HG02571 (cell line): ENCODE measurements around the gene GOLGA2.

Experiments
- ATAC-seq: cut with Tn5 transposase; IDR thresholded peaks from one replicate; pipeline ENCODE4 v1.9.1; 2021; ENCODE audit warnings: mild to moderate bottlenecking, moderate library complexity; ENCODE audit not compliant: unreplicated experiment

The GOLGA2 gene, protein sequence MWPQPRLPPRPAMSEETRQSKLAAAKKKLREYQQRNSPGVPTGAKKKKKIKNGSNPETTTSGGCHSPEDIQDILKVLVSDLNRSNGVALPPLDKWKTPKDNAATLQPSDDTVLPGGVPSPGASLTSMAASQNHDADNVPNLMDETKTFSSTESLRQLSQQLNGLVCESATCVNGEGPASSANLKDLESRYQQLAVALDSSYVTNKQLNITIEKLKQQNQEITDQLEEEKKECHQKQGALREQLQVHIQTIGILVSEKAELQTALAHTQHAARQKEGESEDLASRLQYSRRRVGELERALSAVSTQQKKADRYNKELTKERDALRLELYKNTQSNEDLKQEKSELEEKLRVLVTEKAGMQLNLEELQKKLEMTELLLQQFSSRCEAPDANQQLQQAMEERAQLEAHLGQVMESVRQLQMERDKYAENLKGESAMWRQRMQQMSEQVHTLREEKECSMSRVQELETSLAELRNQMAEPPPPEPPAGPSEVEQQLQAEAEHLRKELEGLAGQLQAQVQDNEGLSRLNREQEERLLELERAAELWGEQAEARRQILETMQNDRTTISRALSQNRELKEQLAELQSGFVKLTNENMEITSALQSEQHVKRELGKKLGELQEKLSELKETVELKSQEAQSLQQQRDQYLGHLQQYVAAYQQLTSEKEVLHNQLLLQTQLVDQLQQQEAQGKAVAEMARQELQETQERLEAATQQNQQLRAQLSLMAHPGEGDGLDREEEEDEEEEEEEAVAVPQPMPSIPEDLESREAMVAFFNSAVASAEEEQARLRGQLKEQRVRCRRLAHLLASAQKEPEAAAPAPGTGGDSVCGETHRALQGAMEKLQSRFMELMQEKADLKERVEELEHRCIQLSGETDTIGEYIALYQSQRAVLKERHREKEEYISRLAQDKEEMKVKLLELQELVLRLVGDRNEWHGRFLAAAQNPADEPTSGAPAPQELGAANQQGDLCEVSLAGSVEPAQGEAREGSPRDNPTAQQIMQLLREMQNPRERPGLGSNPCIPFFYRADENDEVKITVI

DNA sequence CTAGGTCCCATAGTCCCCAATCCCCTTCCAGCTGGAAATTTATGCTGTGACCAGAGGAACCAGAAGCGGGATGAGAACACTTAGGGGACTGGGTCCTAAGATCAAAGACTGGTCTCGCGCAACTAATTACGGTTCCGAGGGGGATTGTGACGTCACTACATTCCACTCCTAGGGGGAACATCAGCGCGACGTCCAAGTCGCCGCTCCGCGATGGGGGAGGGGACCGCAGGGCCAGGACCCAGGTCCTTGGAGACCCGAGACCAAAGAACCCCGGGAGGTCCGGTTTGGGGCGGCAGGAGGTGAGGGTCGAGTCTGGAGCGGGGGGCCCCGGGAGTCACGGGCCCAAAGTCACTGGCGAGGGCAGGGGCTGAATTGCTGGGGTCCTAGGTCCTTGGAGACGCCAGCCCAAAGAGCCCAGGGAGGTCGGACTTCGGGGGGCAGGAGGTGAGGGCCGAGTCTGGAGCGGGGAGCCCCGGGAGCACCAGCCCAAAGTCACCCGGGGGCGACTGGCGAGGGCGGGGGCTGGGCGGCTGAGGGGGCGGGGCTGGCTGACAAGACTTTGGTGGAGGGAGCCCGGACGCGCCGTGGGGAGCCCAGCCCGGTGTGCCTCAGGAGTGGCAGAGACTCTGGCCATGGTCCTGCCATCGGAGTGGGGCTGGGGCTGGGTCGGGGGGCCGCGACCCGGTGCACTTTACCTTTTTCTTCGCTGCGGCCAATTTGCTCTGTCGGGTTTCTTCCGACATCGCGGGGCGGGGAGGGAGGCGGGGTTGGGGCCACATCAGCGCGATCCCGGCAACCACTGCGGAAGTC is at the start of gene GOLGA2:
GOLGA2 (minus strand) TSS at position 810 of the 810 bp plus-strand sequence; CDS start at position 779, 31 bp downstream.
- peak; percentile 48 for ATAC-seq

DNA sequence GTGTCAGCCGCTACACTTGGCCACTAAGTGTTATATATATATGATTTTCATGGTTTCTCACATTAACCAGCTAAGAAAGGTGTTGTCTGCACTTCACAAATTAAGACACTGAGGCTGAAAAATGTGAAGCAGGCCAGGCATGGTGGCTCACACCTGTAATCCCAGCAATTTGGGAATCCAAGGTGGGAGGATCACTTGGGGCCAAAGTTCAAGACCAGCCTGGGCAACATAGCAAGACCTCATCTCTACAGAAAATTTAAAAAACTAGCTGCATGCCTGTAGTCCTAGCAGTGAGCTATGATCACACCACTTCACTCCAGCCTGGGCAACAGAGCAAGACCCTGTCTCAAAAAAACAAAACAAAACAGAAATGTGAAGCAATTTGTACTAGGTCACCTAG is 48.6 kb upstream of the GOLGA2 start:
- no peak for ATAC-seq

DNA sequence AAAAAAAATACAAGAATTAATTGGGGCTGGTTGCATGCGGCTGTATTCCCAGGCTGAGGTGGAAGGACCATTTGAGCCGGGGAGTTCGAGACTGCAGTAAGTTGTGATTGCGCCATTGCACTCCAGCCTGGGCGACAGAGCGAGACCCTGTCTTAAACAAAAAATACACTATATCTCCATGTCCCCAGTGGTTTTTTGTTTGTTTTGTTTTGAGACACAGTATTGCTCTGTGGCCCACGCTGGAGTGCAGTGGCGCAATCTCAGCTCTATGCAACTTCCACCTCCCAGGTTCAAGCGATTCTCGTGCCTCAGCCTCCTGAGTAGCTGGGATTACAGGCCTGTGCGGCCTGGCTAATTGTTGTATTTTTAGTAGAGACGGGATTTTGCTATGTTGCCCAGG is 48.0 kb upstream of the GOLGA2 start:
- ATAC-seq, result no peak

DNA sequence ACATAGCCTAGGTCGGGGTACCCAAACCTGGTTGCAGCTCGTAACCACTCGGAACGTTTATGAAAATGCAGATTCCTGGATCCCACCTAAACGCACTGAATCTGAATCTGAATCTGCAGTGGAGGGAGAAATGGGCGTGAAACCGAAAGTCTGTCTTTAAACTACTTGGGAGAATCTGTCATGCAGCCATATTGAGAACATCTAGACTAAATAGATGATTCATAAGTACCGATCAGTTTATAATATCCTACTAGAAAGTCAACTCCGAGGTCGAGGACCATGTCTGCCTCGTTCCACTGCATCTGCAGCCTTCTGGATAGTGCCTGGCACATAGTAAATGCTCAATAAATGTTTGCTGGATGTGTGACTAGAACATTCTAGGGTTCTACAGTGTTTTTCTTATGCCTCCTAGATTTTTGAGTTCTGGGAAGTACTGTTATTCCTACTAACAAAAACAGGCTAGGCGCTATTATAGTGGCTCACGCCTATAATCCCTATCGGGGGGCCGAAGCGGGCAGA is 47.5 kb upstream of the GOLGA2 start:
- ATAC-seq, result no peak

DNA sequence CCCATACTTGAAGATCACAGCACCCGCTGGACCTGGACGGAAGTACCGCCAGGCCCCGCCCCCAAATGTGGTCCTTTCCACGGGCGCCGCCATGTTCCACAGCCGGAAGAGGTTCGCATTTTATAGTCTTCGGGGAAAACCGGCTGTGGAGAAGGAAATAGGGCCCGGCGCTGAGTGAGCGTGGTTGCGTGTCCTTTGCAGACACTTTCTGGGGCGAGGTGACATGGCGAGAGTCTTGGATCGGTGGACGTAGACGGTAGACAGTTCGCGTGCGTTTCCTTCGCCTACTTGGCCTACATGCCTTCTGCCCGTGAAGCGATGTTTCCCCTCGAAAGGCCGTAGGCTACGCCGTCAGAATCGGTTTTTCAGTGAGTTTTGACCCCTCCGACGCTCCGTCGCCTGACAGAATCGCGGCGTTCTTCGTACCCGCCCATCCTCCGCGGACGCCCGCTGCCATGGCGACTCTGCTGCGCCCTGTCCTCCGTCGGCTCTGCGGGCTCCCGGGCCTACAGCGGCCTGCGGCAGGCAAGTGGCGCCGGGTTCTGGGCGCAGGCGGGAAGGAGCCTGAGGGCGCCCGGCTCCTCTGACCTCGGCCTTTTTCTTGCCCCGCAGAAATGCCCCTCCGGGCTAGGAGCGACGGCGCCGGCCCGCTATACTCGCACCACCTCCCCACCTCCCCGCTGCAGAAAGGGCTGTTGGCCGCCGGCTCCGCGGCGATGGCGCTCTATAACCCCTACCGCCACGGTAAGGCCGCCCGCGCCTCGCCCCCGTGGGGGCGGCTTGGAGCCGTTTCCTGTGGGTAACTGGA is 46.8 kb upstream of the GOLGA2 start, which contains the start of the genes COQ4 and TRUB2:
COQ4 (plus strand) TSS at position 436 of the 808 bp plus-strand sequence; CDS start at position 456, 20 bp downstream.
TRUB2 (minus strand) TSS at position 44 of the 808 bp plus-strand sequence; CDS start at position 5, 39 bp downstream.
- ATAC-seq, result peak; percentile 77

DNA sequence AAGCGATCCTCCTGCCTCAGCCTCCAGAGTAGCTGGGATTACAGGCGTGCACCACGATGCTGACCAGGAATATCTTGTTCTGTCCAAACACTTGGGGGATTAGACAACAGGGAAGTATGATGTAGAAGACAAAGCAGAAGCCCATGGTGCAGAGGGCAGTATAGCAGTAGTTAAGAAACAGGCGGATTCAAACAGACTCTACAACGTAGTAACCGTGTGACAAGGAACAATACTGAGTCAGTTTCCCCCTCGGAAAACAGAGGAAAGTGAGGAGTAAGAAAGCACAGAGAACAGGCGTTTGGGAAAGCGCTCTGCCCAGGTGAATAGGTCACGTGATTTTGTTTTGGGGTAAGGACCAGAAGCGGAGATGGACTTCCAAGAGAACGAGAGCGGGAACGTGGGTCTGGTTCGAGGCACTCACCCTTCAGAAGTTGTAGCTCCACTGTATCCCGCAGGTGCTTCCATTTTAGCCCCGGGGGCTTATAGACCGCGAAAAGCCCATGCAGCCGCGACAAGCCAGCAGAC is 46.1 kb upstream of the GOLGA2 start:
- no peak for ATAC-seq

DNA sequence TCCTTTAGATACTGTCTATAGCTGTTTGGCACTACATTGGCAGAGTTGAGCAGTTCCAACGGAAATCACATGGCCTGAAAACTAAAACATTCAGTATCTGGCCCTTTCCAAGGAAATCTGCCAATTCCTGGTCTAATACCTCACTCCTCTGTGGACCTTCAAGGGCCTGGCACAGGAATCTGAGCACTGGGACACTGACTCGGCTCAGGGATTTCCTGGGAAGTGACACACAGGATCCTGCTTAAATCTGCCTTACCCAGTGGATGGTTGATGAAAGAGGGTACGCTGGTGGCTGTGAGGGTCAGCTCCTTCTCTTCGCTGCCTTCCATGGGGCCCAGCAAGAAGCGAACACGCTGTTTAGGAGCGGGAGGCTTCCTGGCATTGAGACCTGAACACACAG is 45.5 kb upstream of the GOLGA2 start:
- ATAC-seq, result no peak

DNA sequence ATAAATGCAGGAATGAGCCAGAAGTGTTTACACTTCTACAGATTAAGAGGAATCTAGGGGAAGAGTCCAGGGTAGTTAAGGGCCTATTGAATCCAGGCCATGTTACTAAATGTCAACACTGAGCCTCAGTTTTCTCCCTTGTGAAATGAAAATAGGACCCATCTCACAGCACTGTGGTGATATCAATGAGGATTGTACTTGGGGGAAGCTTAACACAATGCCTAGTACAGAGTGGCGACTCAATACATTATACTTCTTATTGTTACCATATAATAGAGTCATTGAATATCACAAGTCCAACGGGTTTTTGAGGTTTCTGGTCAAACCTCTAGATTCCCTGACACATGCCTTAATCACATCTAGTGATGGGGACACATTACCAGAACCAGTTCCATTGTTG is 41.8 kb upstream of the GOLGA2 start:
- no peak for ATAC-seq

DNA sequence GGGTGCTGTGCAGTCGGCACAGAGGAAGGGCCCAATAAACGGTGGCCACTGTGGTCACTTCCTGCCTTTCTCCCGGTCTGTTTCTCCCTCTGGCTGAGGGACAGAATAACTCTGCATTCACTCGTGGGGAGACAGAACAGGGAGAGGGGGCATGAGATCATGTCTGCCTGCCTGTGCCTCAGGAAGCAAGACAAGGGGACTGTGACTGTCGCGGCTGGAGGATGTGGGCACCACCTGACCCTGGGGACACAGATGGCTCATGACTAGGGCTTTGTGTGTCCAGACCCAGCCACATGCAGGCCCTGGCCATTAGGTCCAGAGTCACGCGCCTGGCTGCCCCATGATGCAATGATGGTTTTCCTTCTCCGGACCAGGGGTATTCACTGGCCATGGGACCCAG is 40.6 kb upstream of the GOLGA2 start:
- ATAC-seq, result no peak

DNA sequence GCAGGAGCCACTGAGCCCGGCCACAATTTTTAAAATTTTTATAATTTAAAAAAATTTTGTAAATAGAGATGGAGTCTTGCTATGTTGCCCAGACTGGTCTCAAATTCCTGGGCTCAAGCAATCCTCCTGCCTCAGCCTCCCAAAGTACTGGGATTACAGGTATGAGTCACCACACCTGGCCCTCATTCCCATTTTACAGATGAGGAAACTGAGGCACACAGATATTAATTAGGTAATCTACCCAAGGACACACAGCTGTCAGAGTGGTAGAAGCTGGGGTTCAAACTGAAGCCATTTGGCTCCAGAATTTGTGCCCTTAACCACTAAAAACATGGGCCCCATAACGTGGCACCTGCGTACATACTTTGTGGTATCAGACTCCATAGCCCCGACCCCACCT is 38.9 kb upstream of the GOLGA2 start:
- no peak for ATAC-seq

DNA sequence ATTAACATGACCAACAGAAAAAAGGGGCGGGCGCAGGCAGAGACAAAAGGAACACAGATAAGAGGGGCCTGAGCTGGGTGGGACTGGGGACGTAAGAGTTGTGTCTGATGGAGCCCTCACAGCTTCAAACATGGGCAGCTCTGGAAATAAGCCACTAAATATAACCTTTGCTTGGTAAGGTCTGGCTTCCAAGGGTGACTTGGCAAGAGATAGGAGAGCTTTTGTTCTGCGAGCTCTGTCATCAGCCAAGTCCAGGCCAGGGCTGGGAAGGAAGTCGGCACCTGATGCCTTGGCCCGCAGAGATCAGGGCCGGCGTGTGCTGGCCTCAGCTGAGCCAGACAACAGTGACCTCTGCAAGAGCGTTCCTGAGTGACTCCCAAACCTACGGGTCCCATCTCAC is 34.7 kb upstream of the GOLGA2 start:
- no peak for ATAC-seq

DNA sequence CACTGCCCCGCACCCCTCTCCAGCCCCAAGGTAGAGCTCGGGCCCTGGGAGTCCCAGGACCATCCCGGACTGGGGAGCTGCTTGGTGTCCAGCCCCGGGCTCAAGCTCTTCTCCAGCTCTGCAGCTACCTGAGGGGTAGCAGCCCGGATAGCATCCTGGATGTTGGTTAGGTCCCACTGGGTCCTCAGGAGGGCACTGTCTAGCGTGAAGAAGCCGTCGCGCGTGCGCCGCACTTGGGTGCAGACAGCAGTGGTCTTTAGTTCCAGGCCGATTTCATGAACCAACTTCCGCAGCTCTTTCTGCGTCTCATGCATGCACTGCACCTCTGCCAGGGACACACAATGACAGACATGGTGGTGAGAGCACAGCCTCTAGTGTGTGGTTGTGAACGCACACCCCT is 33.7 kb upstream of the GOLGA2 start:
- ATAC-seq, result no peak

DNA sequence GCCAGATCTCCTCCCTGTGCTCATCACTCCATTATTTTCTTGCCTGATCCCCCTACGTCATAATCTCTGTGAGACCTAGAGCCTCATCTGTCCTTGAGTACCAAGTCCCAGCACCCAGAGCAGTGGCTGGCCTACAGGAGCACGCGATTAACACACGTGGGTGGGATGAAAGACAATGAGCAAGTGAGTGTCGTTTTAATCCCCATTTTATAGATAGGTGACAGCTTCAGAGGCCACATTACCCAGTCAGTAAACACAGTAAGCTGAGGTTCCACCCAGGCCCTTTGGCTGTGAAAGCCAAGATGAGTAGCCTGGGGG is 29.1 kb upstream of the GOLGA2 start:
- no peak for ATAC-seq

DNA sequence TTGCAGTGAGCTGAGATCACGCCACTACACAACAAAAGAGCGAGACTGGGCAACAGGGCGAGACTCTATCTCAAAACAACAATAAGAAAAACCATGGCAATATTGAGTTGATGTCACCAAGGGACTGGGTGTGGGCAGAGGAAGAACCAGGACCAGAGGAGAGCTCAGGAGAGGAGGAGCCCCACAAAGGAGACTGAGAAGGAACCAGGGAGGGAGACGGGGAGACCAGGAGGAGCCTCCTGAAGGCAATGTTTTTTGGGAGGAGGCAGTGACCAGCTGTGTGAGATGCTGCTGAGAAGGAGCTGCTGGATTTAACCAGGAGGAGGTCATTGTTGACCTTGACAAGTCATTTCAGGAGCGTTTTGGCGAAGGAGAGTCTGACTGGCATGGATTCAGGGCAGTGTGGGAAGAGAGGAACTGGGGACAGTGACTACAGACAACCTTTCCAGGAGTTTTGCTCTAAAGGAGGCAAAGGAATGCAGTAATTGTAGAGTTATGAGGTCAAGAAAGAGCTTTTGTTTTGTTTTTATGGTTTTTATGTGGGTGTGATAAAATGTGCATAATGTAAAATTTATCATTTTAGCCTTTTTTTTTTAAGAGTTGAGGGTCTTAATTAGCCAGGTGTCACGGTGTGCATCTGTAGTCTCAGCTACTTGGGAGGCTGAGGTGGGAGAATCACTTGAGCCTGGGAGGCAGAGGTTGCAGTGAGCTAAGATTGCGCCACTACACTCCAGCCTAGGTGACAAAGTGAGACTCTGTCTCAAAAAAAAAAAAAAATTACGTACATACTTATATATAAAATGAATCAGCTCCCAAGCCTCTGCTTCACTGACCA is 28.5 kb upstream of the GOLGA2 start:
- ATAC-seq, result no peak

DNA sequence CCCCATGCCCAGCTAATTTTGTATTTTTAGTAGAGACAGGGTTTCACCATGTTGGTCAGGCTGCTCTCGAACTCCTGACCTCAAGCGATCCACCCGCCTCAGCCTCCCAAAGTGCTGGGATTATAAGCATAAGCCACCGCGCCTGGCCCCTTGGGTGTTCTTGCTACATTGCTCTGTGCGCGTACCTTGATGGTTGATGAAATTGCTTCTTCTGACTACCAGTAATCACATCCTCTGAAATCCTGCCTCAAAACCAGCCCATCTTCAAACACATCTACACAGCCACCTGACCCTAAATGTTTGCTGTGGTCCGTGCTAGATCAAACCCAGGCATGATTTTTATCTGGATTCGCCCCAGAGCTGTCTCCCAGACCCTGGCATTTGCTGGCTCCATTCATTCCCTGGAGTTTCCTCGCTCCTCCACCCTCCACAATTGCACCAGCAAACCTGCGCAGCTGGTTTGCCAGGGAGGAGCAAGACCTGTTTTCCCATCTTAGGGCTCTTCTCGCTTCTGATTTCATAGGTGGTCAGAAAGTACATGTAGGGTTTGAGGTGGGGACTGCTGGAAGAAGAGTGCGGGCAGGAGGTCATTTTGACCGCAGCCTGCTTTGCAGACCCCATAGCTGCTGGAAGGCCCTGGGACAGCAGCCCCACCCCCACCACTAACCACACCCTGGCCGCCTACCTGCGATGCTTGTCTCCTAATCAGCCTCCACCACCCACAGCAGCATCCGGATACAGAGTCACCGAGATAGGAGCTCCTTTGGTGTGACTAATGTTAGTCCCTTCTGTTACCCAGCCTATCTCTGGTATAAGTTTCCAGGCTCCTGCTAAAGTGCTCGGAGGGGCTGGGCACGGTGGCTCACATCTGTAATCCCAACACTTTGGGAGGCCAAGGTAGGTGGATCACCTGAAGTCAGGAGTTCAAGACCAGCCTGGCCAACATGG is 23.0 kb upstream of the GOLGA2 start:
- no peak for ATAC-seq

DNA sequence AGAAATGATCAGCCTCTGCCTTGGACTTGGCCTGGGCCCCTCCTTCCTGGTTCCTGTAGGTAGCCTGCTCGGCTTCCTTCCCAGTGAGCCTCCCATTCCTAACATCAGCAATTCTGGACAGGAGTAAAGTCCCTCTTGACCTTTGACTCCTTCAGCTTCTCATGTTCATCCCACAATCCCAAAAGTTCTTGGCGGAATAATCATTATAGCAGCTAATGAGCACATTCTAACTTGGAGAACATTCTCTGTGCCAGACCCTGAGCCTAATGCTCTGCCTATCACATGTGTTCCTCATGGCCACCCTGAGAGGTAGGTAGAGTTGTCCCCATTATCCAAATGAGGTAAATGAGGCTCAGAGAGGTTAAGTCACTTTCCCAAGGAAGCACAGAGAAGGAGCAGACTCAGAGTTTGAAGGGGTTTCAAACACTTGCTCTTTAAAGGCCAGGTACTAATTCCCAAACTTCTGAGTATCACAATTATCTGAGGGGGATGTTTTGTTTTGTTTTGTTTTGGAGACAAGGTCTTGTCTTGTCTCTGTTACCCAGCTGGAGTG is 21.5 kb upstream of the GOLGA2 start:
- ATAC-seq, result no peak
